HepG2 (cell line): ENCODE data around the gene ZDHHC8. TPM values are rescaled to one million over a fixed set of nuclear protein-coding genes. Genes with fewer than 3 reads are reported as not detected.

Source experiments
- ATAC-seq: fragments of 200-7000 bp; cut with Tn5 transposase; 3 replicates; pipeline ENCODE4 v1.9.1; 2020; ENCODE audit warnings: mild to moderate bottlenecking, moderate library complexity
- BruUV-seq: library from RNA; stranded (reverse); fragments of 400-500 nt; replicated peaks from 2 replicates; lab custom pipeline; 2021; lab: Mats Ljungman, UMichigan
- CTCF ChIA-PET: fragments of 300-600 bp; formaldehyde crosslinking; extraction: SDS; loops from one replicate; lab custom pipeline; 2021; ENCODE audit warnings: low total read pairs, inconsistent platforms, low intra/inter-chr PET ratio; lab: Yijun Ruan, JAX
- POLR2A ChIA-PET: fragments of 350-600 bp; sonication (Branson Sonifier 250); formaldehyde crosslinking; loops from one replicate; lab custom pipeline; 2020; ENCODE audit warnings: antibody characterized with exemption, inconsistent platforms; lab: Yijun Ruan, JAX
- DNase-seq: peaks from one replicate; pipeline ENCODE4 v3.0.0-alpha.2; 2015; ENCODE audit warnings: low spot score
- FAIRE-seq: peaks from 3 replicates; lab custom pipeline; 2011; peaks lifted over from hg19 to GRCh38; lab: Jason Lieb, UNC
- H2AFZ ChIP-seq: one replicate; pipeline ENCODE4 v1.6.1; 2011; ENCODE audit warnings: low read length, inconsistent platforms
- H3K27ac ChIP-seq: fragments of 300-600 bp; 3 replicates; pipeline ENCODE4 v1.8.0; 2011; ENCODE audit warnings: mixed run types, mild to moderate bottlenecking, mixed read lengths, low read length, inconsistent platforms; ENCODE audit not compliant: insufficient read depth; ENCODE audit errors: extremely low read length
- H3K27me3 ChIP-seq, 2 experiments: fragments of 200-600 bp in 1 of 2; 2 replicates in 1 of 2; 3 replicates in 1 of 2; pipeline versions ENCODE4 v1.6.0 to v1.8.0; 2011; ENCODE audit warnings: low read length in 2 of 2, mild to moderate bottlenecking in 2 of 2, moderate library complexity in 2 of 2, inconsistent platforms in 1 of 2; ENCODE audit not compliant: insufficient read depth in 2 of 2, control insufficient read depth in 1 of 2
- H3K36me3 ChIP-seq, 2 experiments: fragments of 200-600 bp in 1 of 2; replicated peaks in 1 of 2; 2 replicates in 1 of 2; 3 replicates in 1 of 2; pipeline versions ENCODE4 v1.5.1 to v1.8.0; 2011; ENCODE audit warnings: low read length in 2 of 2, inconsistent platforms in 1 of 2; ENCODE audit not compliant: insufficient read depth in 2 of 2, control insufficient read depth in 1 of 2
- H3K4me1 ChIP-seq: 2 replicates; pipeline ENCODE4 v1.5.1; 2012; ENCODE audit warnings: low read length, inconsistent platforms; ENCODE audit not compliant: insufficient read depth
- H3K4me2 ChIP-seq: 2 replicates; pipeline ENCODE4 v1.6.0; 2011; ENCODE audit warnings: low read depth, low read length, inconsistent platforms
- H3K4me3 ChIP-seq, 3 experiments: fragments of 200-600 bp in 1 of 3; sonication (generic), shearing (Covaris generic) in 1 of 3; replicated peaks in 1 of 3; 2 replicates each; pipeline ENCODE4 v1.5.1; 2011 to 2016; ENCODE audit warnings: low read length in 3 of 3, inconsistent platforms in 2 of 3, low read depth in 2 of 3, mild to moderate bottlenecking in 2 of 3, control low read depth in 1 of 3, mixed read lengths in 1 of 3; ENCODE audit not compliant: insufficient read depth in 1 of 3
- H3K79me2 ChIP-seq: one replicate; pipeline ENCODE4 v1.6.1; 2011; ENCODE audit warnings: low read length, inconsistent platforms; ENCODE audit not compliant: insufficient read depth
- H3K9ac ChIP-seq: 2 replicates; pipeline ENCODE4 v1.6.0; 2011; ENCODE audit warnings: mild to moderate bottlenecking, low read depth, low read length, inconsistent platforms; ENCODE audit not compliant: insufficient read depth
- H3K9me3 ChIP-seq: 2 replicates; pipeline ENCODE4 v1.5.1; 2012; ENCODE audit warnings: mild to moderate bottlenecking, low read length
- H4K20me1 ChIP-seq: 2 replicates; pipeline ENCODE4 v1.6.0; 2011; ENCODE audit warnings: inconsistent platforms, mild to moderate bottlenecking, low read length, moderate library complexity; ENCODE audit not compliant: insufficient read depth
- FLYWCH1 ChIP-seq: sonication (generic); formaldehyde crosslinking; IDR thresholded peaks from 2 replicates; pipeline ENCODE4 v1.8.1; 2023; ENCODE audit warnings: mild to moderate bottlenecking, missing genetic modification reagents
- NFE2L1 ChIP-seq: sonication (generic); formaldehyde crosslinking; IDR thresholded peaks from 2 replicates; pipeline ENCODE4 v1.4.0; 2020; ENCODE audit warnings: missing genetic modification reagents, mild to moderate bottlenecking, borderline replicate concordance
- PHF5A ChIP-seq: IDR thresholded peaks from one replicate; pipeline ENCODE4 v1.6.1; 2018; ENCODE audit warnings: low read depth, missing genetic modification reagents; ENCODE audit not compliant: unreplicated experiment
- POLR2A ChIP-seq, 2 experiments: IDR thresholded peaks; 2 replicates each; pipeline ENCODE4 v1.6.1; 2011; ENCODE audit warnings: low read depth in 2 of 2, low read length in 2 of 2, mild to moderate bottlenecking in 1 of 2, moderate library complexity in 1 of 2; ENCODE audit not compliant: insufficient read depth in 1 of 2
- U2AF1 ChIP-seq: fragments of 200-400 bp; formaldehyde crosslinking; optimal IDR thresholded peaks from 2 replicates; pipeline ENCODE3; 2017; ENCODE audit warnings: mild to moderate bottlenecking, low read depth, low read length
- ZFY ChIP-seq: sonication (generic); formaldehyde crosslinking; IDR thresholded peaks from 2 replicates; pipeline ENCODE4 v1.4.0; 2020; ENCODE audit warnings: missing genetic modification reagents
- ZNF30 ChIP-seq: sonication (generic); formaldehyde crosslinking; IDR thresholded peaks from 2 replicates; pipeline ENCODE4 v1.5.0; 2020; ENCODE audit warnings: mild to moderate bottlenecking, missing genetic modification reagents
- ZNF451 ChIP-seq: sonication (generic); formaldehyde crosslinking; IDR thresholded peaks from 2 replicates; pipeline ENCODE4 v1.5.0; 2020; ENCODE audit warnings: mild to moderate bottlenecking, missing genetic modification reagents
- ZNF878 ChIP-seq: sonication (generic); formaldehyde crosslinking; IDR thresholded peaks from 2 replicates; pipeline ENCODE4 v1.8.1; 2023; ENCODE audit warnings: mild to moderate bottlenecking, missing genetic modification reagents, moderate library complexity
- WGBS: methylation state at CpG from one replicate; pipeline ENCODE4 v1.1.6; 2017; ENCODE audit warnings: low lambda C conversion rate; 5-methylcytosine and 5-hydroxymethylcytosine counted together
- in situ Hi-C: cut with HindIII; loops from 2 replicates; pipeline ENCODE4 v1.10.0; 2017; ENCODE audit warnings: low pct_unique_long_range_greater_than_20kb; ENCODE audit not compliant: extremely low pct_ligation_motif_present
- intact Hi-C: fragments of 100-400 bp; cut with micrococcal nuclease; formaldehyde crosslinking; loops from one replicate; pipeline ENCODE4 v1.10.0; 2022; ENCODE audit not compliant: unreplicated experiment
- polyA plus RNA-seq, 8 experiments: library from polyadenylated mRNA; depleted of rRNA in 3 of 8; stranded (reverse) in 7 of 8; unstranded in 1 of 8; fragments of >200 nt; fragmentation: Illumina TruSeq in 4 of 8; extraction: Trizol in 4 of 8; gene quantifications; 2 replicates each; pipeline versions ENCODE4 v1.2.1 to v1.2.3, GENCODE V29; 2011 to 2016; ENCODE audit warnings: low read depth in 4 of 8, missing spikeins in 1 of 8, mixed read lengths in 1 of 8; ENCODE audit not compliant: insufficient read depth in 1 of 8
- total RNA-seq, 5 experiments: library from RNA; depleted of rRNA; stranded (reverse); fragments of >200 nt; fragmentation: Illumina TruSeq; extraction: Trizol; gene quantifications; 2 replicates each; pipeline ENCODE4 v1.2.3, GENCODE V29; 2016; ENCODE audit warnings: low read depth in 1 of 5

ZDHHC8 gene
- total and polyA plus RNA-seq, 2 of the 13 experiments (the other 11 are each of a cell fraction or from before 2014, with no cell fraction given), result 7.5 to 21.3 TPM

GRCh38 chr22:20091690-20092476, 39.7 kb upstream of the ZDHHC8 start:
- CTCF ChIA-PET, result no interaction called here
- no peak for DNase-seq
- no peaks in the 10 kb centered on the region for H3K9me3 ChIP-seq
- WGBS, result 98% methylated on average over 16 of the region's 16 CpGs
- ATAC-seq, result no peak
- H3K27ac ChIP-seq, result no peak overlapping the region
- H3K27me3 ChIP-seq, result no peaks in the 10 kb centered on the region
- in situ Hi-C loops, result no loop called here
- TF ChIP-seq NFE2L1 (no peak), POLR2A (IDR thresholded peaks at IDR 0.05; ENCODE audit: insufficient read depth in 1 of 2, low read depth in 2 of 2, low read length in 2 of 2) (0 out of 4 replicates have a peak, but pooled peaks of 1 of the 2 experiments have one; percentile 24)
- TF ChIP-seq, all 625 proteins: peak for 1
- Histone ChIP-seq H3K9ac (no peak overlapping the region), H4K20me1 (no peaks in the 10 kb centered on the region), H3K4me3 (no peak overlapping the region), H3K4me2 (no peak overlapping the region), H2AFZ (no peak overlapping the region), H3K36me3 (peaks cover 62 to 97% of the 10 kb centered on the region in 2 experiments), H3K4me1 (no peaks in the 10 kb centered on the region), H3K79me2 (peaks cover 8% of the 10 kb centered on the region)
- no peak for FAIRE-seq
- intact Hi-C loops, result no loop called here
- no TSS peak for BruUV-seq
- POLR2A ChIA-PET, result interaction anchor here (1.4 kb wide), 1 partner anchor 11 kb away, joined by 5 read pairs; no protein-coding TSS in a partner anchor

GRCh38 chr22:20092477-20092854, 39.1 kb upstream of the ZDHHC8 start:
- POLR2A ChIA-PET, result no interaction called here
- H3K9me3 ChIP-seq, result no peaks in the 10 kb centered on the region
- intact Hi-C loops (no loop called here), in situ Hi-C loops (no loop called here)
- H3K27me3 ChIP-seq, result no peaks in the 10 kb centered on the region
- whole genome bisulfite sequencing, result 97% methylated on average over 11 of the region's 11 CpGs
- H3K79me2 ChIP-seq, result peaks cover 7% of the 10 kb centered on the region
- peaks cover 57 to 97% of the 10 kb centered on the region in 2 experiments for H3K36me3 ChIP-seq
- no peaks in the 10 kb centered on the region for H3K4me1 ChIP-seq
- no peak for FAIRE-seq
- BruUV-seq, result no TSS peak
- H2AFZ ChIP-seq, result no peak overlapping the region
- no peak overlapping the region for H3K4me2 ChIP-seq
- TF ChIP-seq ZNF878 (CRISPR knock-in tag) (no peak), ZNF451 (CRISPR knock-in tag) (no peak), PHF5A (CRISPR knock-in tag) (no peak), ZNF30 (CRISPR knock-in tag) (no peak), ZFY (CRISPR knock-in tag) (no peak), FLYWCH1 (no peak), U2AF1 (no peak)
- TF ChIP-seq, all 625 proteins: peak for 0
- no peak for DNase-seq
- no peak overlapping the region for H3K9ac ChIP-seq
- H4K20me1 ChIP-seq, result no peaks in the 10 kb centered on the region
- H3K27ac ChIP-seq, result no peak overlapping the region
- CTCF ChIA-PET, result no interaction called here
- ATAC-seq, result no peak
- H3K4me3 ChIP-seq, result no peak overlapping the region
